Spleen (tissue), 11 donors: ENCODE results near the gene SEPTIN5. TPM values are rescaled to one million over a fixed set of nuclear protein-coding genes. Genes with fewer than 3 reads are reported as not detected.

Experiments used
- DNase-seq: peaks from one replicate; pipeline ENCODE4 v3.0.0-alpha.2; 2020
- H3K27ac ChIP-seq, 8 donors: fragments of 200-600 bp; sonication (generic) in 7 of 8; 1 replicate in 4 of 8; 2 replicates in 4 of 8; pipeline versions ENCODE4 v1.5.0 to v1.8.0; 2016 to 2021; ENCODE audit warnings: inconsistent platforms in 4 of 8, mild to moderate bottlenecking in 4 of 8, moderate library complexity in 1 of 8
- H3K27me3 ChIP-seq, 7 donors: fragments of 200-600 bp; sonication (generic) in 6 of 7; replicated peaks in 1 of 7; 1 replicate in 4 of 7; 2 replicates in 3 of 7; pipeline versions ENCODE4 v1.5.0 to v1.8.0; 2016 to 2021; ENCODE audit warnings: inconsistent platforms in 3 of 7, mild to moderate bottlenecking in 1 of 7
- H3K36me3 ChIP-seq, 6 donors: fragments of 200-600 bp; sonication (generic) in 5 of 6; 1 replicate in 4 of 6; 2 replicates in 2 of 6; pipeline versions ENCODE4 v1.5.0 to v1.8.0; 2016 to 2021; ENCODE audit warnings: inconsistent platforms in 2 of 6
- H3K4me1 ChIP-seq, 6 donors: fragments of 200-600 bp; sonication (generic) in 5 of 6; 1 replicate in 3 of 6; 2 replicates in 3 of 6; pipeline versions ENCODE4 v1.5.0 to v1.8.0; 2016 to 2021; ENCODE audit warnings: inconsistent platforms in 3 of 6
- H3K4me3 ChIP-seq, 8 donors: fragments of 200-600 bp; sonication (generic) in 7 of 8; 1 replicate in 4 of 8; 2 replicates in 4 of 8; pipeline versions ENCODE4 v1.5.0 to v1.8.0; 2016 to 2021; ENCODE audit warnings: inconsistent platforms in 4 of 8, mild to moderate bottlenecking in 4 of 8, moderate library complexity in 2 of 8
- H3K9me3 ChIP-seq, 8 donors: fragments of 200-600 bp; sonication (generic) in 7 of 8; 1 replicate in 4 of 8; 2 replicates in 4 of 8; pipeline versions ENCODE4 v1.5.0 to v1.8.0; 2016 to 2021; ENCODE audit warnings: inconsistent platforms in 4 of 8
- CTCF ChIP-seq, 11 experiments: fragments of 200-600 bp in 7 of 11; fragments of 450-650 bp in 4 of 11; sonication (generic) in 4 of 11; IDR thresholded peaks in 8 of 11; conservative IDR thresholded peaks in 3 of 11; 1 replicate in 7 of 11; 2 replicates in 4 of 11; pipeline versions ENCODE4 v1.4.0 to v1.8.0; 2016 to 2021; ENCODE audit warnings: antibody characterized with exemption in 11 of 11, inconsistent platforms in 4 of 11, mild to moderate bottlenecking in 1 of 11
- POLR2A ChIP-seq, 3 donors: fragments of 450-650 bp; IDR thresholded peaks; one replicate each; pipeline ENCODE4 v1.5.1; 2017; ENCODE audit warnings: antibody characterized with exemption in 3 of 3, mild to moderate bottlenecking in 1 of 3
- POLR2AphosphoS5 ChIP-seq, 3 donors: sonication (generic); formaldehyde crosslinking; IDR thresholded peaks; one replicate each; pipeline ENCODE4 v1.5.1; 2017; ENCODE audit warnings: antibody characterized with exemption in 3 of 3
- WGBS, 5 donors: extraction: QIAGEN DNeasy Blood & Tissue Kit in 3 of 5; methylation state at CpG; one replicate each; pipeline versions ENCODE4 v1.1.5 to v1.1.7; 2013 to 2018; 5-methylcytosine and 5-hydroxymethylcytosine counted together
- intact Hi-C: fragments of 100-400 bp; cut with DNase I; formaldehyde crosslinking; loops from one replicate; pipeline ENCODE4 v1.15.0; 2023; ENCODE audit warnings: low total_unique reads
- polyA plus RNA-seq, 3 donors: library from polyadenylated mRNA; stranded (reverse); fragments of 200-250 nt; gene quantifications; one replicate each; pipeline ENCODE4 v1.2.1, GENCODE V29; 2013
- total RNA-seq, 7 donors: library from RNA; depleted of rRNA in 3 of 7; stranded (reverse); fragments of >200 nt in 3 of 7; fragmentation: NEBNext Ultra II Directional in 4 of 7; extraction: Animal tissue kit (Norgen Biotek cat#: 25700) in 4 of 7; gene quantifications; one replicate each; pipeline versions ENCODE4 v1.1.0 to v1.2.1, GENCODE V29; 2016 to 2021
- donor health status: healthy with polysubstance abuse.
- donor health status: DM: no; HTN: no; CAD: no; lungs with moderate emphysema.
- donor health status: DM: no; HTN: no; CAD: no.
- donor health status: Bipolar disorder and iron deficiency.
- donor health status: healthy.
- donor health status: DM: no; HTN: no; CAD: no.
- donor health status: DM: yes; HTN: yes; CAD: no.

Gene SEPTIN5
- total and polyA plus RNA-seq, 10 donors = 4.0 to 19.2 (median 11.8) TPM

- Histone ChIP-seq H3K36me3 (peaks cover 0 to 21% (median 0%) of the 10 kb centered on the region in 6 donors), H3K4me1 (peaks cover 9 to 62% (median 39%) of the 10 kb centered on the region in 6 donors), H3K9me3 (no peaks in the 10 kb centered on the region), H3K27ac (no peak overlapping the region), H3K27me3 (peaks cover 0 to 90% (median 49%) of the 10 kb centered on the region in 7 donors), H3K4me3 (no peak overlapping the region)
- TF ChIP-seq CTCF (IDR thresholded peaks at IDR 0.05 in 8 of 11, conservative IDR thresholded peaks at IDR 0.05 in 3 of 11) (no peak), POLR2AphosphoS5 (IDR thresholded peaks at IDR 0.05) (no peak), POLR2A (IDR thresholded peaks at IDR 0.05) (no peak)
- intact Hi-C loops = no loop called here
- peak; percentile 70 for DNase-seq
- WGBS, 5 donors = 76 to 92% (median 84%) methylated on average over 9 to 11 of the region's 11 CpGs
Observed at GRCh38 chr22:19716041-19716828, 1.9 kb downstream of the SEPTIN5 start.

GRCh38 chr22:19716829-19717105 is 2.5 kb downstream of the SEPTIN5 start:
- DNase-seq = peak; percentile 56
- H3K4me1 ChIP-seq = peaks cover 9 to 62% (median 39%) of the 10 kb centered on the region in 6 donors
- peaks cover 0 to 95% (median 53%) of the 10 kb centered on the region in 7 donors for H3K27me3 ChIP-seq
- 83 to 100% (median 83%) methylated on average over 1 of the region's 1 CpG for WGBS, 5 donors
- H3K27ac ChIP-seq = no peak overlapping the region
- intact Hi-C loops = no loop called here
- H3K36me3 ChIP-seq = peaks cover 0 to 27% (median under 1%) of the 10 kb centered on the region in 6 donors
- H3K9me3 ChIP-seq = no peaks in the 10 kb centered on the region
- H3K4me3 ChIP-seq = no peak overlapping the region
- no peak for TF ChIP-seq CTCF (IDR thresholded peaks at IDR 0.05 in 8 of 11, conservative IDR thresholded peaks at IDR 0.05 in 3 of 11)
- no peak for TF ChIP-seq POLR2A (IDR thresholded peaks at IDR 0.05)
- no peak for TF ChIP-seq POLR2AphosphoS5 (IDR thresholded peaks at IDR 0.05)

- DNase-seq = no peak
- Histone ChIP-seq H3K4me3 (peak overlapping the region in 2 of 8 donors; percentile 52 to 83), H3K36me3 (peaks cover 0 to 31% (median 2%) of the 10 kb centered on the region in 6 donors), H3K9me3 (no peaks in the 10 kb centered on the region), H3K27me3 (peaks cover 0 to 99% (median 57%) of the 10 kb centered on the region in 7 donors), H3K4me1 (peaks cover 9 to 64% (median 41%) of the 10 kb centered on the region in 6 donors), H3K27ac (no peak overlapping the region)
- WGBS, 5 donors = 82 to 100% (median 90%) methylated on average over 2 to 9 of the region's 9 CpGs; no CpG with 5 or more reads in 1 of the 5 donors
- TF ChIP-seq CTCF (IDR thresholded peaks at IDR 0.05 in 8 of 11, conservative IDR thresholded peaks at IDR 0.05 in 3 of 11) = no peak
- no peak for TF ChIP-seq POLR2A (IDR thresholded peaks at IDR 0.05)
- intact Hi-C loops = no loop called here
Observed at GRCh38 chr22:19717181-19717580, 2.9 kb downstream of the SEPTIN5 start.

GRCh38 chr22:19717691-19718455 is 3.6 kb downstream of the SEPTIN5 start:
- DNase-seq = peak; percentile 96
- no peaks in the 10 kb centered on the region for H3K9me3 ChIP-seq
- H3K36me3 ChIP-seq = peaks cover 0 to 38% (median 4%) of the 10 kb centered on the region in 6 donors
- WGBS, 5 donors = 10 to 15% (median 13%) methylated on average over 40 to 96 of the region's 96 CpGs
- intact Hi-C loops = no loop called here
- H3K4me1 ChIP-seq = peaks cover 10 to 71% (median 47%) of the 10 kb centered on the region in 6 donors
- H3K27me3 ChIP-seq = peaks cover 0 to 100% (median 64%) of the 10 kb centered on the region in 7 donors
- H3K4me3 ChIP-seq = peak overlapping the region; percentile 43 to 83 (median 60)
- H3K27ac ChIP-seq = peak overlapping the region in 6 of 8 donors; percentile 28 to 64 (median 50)
- TF ChIP-seq POLR2A (IDR thresholded peaks at IDR 0.05) = no peak
- peak; percentile 61 to 100 (median 98) for TF ChIP-seq CTCF (IDR thresholded peaks at IDR 0.05 in 8 of 11, conservative IDR thresholded peaks at IDR 0.05 in 3 of 11)
- TF ChIP-seq POLR2AphosphoS5 (IDR thresholded peaks at IDR 0.05) = peak in 2 of 3 donors; percentile 18 to 61
